ENCODE measurements around the gene ZBED2.
"Not testable (repeated sequence)": the region's sequence is repeated elsewhere in the genome, so short reads cannot be mapped to it uniquely, and the experiment has no call there.

The ZBED2 gene

GRCh38 chr3:111570404-111571030 is 24.6 kb downstream of the ZBED2 start:
- no peak for DNase-seq (ENCODE audit: extremely low read depth, low read depth)
- TF ChIP-seq, protein P1, sequence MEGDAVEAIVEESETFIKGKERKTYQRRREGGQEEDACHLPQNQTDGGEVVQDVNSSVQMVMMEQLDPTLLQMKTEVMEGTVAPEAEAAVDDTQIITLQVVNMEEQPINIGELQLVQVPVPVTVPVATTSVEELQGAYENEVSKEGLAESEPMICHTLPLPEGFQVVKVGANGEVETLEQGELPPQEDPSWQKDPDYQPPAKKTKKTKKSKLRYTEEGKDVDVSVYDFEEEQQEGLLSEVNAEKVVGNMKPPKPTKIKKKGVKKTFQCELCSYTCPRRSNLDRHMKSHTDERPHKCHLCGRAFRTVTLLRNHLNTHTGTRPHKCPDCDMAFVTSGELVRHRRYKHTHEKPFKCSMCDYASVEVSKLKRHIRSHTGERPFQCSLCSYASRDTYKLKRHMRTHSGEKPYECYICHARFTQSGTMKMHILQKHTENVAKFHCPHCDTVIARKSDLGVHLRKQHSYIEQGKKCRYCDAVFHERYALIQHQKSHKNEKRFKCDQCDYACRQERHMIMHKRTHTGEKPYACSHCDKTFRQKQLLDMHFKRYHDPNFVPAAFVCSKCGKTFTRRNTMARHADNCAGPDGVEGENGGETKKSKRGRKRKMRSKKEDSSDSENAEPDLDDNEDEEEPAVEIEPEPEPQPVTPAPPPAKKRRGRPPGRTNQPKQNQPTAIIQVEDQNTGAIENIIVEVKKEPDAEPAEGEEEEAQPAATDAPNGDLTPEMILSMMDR (IDR thresholded peaks at IDR 0.05; ENCODE audit: low read depth, low read length, missing control alignments) = no peak
- no peak overlapping the region for H3K4me3 ChIP-seq (replicated peaks; ENCODE audit: low read depth, low read length)

GRCh38 chr3:111568911-111569310 is 26.2 kb downstream of the ZBED2 start:
- TF ChIP-seq, protein P1 (IDR thresholded peaks at IDR 0.05; ENCODE audit: low read depth, low read length, missing control alignments) = no peak
- DNase-seq (ENCODE audit: extremely low read depth, low read depth) = no peak
- no peak overlapping the region for H3K4me3 ChIP-seq (replicated peaks; ENCODE audit: low read depth, low read length)

DNA sequence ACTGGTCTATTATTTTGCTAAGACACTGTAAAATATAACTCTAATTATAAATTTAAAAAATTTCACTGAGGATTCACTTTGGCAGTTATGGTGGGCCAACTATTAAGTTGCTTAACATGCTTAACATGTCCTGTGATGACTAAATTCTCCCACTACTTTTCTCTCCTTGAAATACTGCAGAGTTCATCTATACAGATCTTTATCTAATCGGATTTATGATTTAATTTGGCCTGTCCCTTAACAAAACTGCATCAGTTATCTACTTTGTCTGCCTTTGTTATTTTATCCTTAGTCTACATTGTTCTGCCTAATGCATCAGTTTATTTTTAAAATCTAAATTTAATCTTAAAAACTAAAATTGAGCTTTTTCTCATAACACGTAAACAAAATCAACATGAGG is 26.8 kb downstream of the ZBED2 start:
- DNase-seq (ENCODE audit: extremely low read depth, low read depth) = no peak
- no peak overlapping the region for H3K4me3 ChIP-seq (replicated peaks; ENCODE audit: low read depth, low read length)
- TF ChIP-seq, protein P1 (IDR thresholded peaks at IDR 0.05; ENCODE audit: low read depth, low read length, missing control alignments) = no peak

GRCh38 chr3:111566844-111567243 is 28.3 kb downstream of the ZBED2 start:
- no peak for DNase-seq (ENCODE audit: extremely low read depth, low read depth)
- TF ChIP-seq, protein P1 (IDR thresholded peaks at IDR 0.05; ENCODE audit: low read depth, low read length, missing control alignments) = no peak
- no peak overlapping the region for H3K4me3 ChIP-seq (replicated peaks; ENCODE audit: low read depth, low read length)

- not testable (repeated sequence) for DNase-seq (ENCODE audit: extremely low read depth, low read depth)
These were observed 33.2 kb downstream of the ZBED2 start for GRCh38 chr3:111561902-111562301.

DNA sequence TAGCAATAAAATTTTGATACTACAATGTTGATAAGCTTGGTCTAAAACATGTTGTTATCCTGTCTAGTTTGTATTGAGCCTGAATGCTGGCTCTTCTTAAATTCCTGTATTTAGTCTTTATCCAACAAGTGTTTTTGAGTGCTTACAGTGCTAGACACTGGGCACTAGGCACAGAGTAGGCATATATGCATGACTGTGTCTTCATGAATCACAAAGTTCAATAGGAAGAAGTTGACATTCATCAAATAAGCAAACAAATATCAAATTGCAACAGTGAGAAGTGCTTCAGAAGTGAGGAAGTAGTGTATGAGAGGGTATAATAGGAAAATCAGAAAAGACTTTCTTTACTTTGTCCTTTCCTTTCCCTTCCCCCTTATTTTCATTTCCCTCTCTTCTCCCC is 46.4 kb downstream of the ZBED2 start:
- no peak overlapping the region for H3K4me3 ChIP-seq (replicated peaks; ENCODE audit: low read depth, low read length)
- TF ChIP-seq, protein P1 (IDR thresholded peaks at IDR 0.05; ENCODE audit: low read depth, low read length, missing control alignments) = no peak
- DNase-seq (ENCODE audit: extremely low read depth, low read depth) = no peak

More at GRCh38 chr3:111561902-111562301, 33.2 kb downstream of the ZBED2 start:
- not testable (repeated sequence) for H3K4me3 ChIP-seq (replicated peaks; ENCODE audit: low read depth, low read length)

DNA sequence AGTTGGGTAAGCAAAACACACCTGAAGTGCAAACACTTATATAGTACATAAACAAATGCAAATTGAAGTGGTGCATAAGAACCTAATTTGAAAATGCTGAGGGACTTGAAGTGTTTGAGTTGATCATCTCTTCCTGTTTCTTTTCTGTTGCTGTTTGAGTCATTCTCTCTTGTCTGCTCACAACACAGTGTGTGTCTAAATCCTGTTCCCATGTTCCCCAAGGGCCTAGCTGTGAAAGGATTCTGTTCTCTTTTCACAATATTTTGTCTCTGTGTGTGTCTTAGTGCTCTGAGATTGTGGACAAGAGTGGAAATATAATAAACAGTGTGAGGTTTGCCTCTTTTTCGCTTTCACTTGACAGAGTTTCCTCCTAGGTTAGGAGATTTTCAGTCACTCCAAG is 47.1 kb downstream of the ZBED2 start:
- H3K4me3 ChIP-seq (replicated peaks; ENCODE audit: low read depth, low read length) = no peak overlapping the region
- DNase-seq (ENCODE audit: extremely low read depth, low read depth) = no peak
- TF ChIP-seq, protein P1 (IDR thresholded peaks at IDR 0.05; ENCODE audit: low read depth, low read length, missing control alignments) = no peak

Measured in HFF-Myc (cell line).